Measurements from ENCODE around the gene LRRC36.

Gene LRRC36

DNA sequence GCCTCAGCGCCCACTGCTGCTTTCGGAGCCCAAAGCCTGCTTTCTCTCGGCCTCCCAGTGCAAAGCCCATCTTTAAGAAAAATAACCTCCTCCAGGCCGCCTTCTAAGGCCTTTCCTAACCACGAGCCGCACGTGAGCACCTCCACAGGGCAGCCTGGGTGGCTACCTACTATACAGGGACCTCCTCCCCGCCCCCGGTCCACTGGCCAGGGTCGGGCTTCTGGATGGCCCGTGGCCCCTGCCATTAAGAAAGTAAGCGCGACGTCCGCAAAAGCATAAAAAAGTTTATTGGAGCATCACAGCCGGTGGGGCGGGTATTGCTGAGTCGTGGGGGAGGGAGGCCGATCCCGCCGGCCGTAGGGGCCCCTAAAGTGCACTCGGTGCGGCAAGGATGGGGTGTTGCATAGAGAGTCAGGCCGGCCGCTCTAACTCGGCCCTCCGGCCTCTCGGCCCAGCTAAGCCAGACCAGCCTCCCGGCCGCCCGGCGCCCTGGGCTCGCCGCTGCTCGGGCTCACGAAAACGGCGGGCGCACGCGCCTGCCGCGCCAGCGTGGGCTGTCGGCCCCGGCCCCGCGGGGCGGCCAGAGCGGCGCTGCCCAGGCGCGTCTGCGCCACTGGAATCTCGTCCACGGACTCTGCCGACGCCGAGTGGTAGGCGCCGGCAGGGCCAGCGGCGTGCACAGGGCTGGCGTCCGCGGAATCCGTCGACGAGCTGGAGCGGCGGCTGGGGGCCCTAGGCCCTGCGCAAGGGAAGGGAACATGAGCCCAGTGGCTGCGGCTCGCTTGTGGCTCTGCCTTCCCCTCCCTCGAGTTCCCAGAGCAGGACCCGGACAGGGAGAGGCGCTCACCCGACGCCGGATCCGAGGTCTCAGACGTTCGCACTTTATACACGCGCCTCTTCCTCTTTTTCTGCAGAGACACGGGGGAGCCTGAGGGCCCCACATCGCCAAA is 67.8 kb downstream of the LRRC36 start:
- Histone ChIP-seq H3K27ac (ENCODE audit: low read length) (no peak overlapping the region), H3K4me1 (ENCODE audit: control insufficient read depth, low read depth, low read length) (peaks cover 21% of the 10 kb centered on the region), H3K4me3 (ENCODE audit: low read length) (peak overlapping the region; percentile 47), H3K9ac (ENCODE audit: low read length) (no peak overlapping the region), H3K36me3 (ENCODE audit: control insufficient read depth, low read depth, low read length) (no peaks in the 10 kb centered on the region), H3K9me3 (ENCODE audit: control insufficient read depth, low read depth, low read length) (no peaks in the 10 kb centered on the region), H3K27me3 (ENCODE audit: control insufficient read depth, insufficient read depth, low read length) (peaks cover 60% of the 10 kb centered on the region)

DNA sequence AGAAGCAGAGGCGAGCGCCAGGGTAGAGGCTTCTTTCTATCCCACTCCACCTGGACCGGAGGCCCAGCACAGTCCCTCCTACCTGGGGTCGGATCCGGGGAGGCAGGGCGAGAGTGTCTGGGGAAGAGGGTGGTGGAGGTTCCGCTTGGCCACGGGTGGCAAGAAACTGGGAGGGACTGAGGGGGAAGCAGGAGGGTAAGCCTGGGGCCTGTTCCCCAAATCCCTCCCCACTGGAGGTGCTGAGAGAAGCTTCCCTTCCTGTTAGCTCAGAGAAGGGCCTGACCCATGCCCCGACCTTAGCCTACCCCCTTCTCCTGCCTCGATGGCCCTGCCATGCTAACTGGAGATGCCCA is 68.5 kb downstream of the LRRC36 start:
- H3K36me3 ChIP-seq (ENCODE audit: control insufficient read depth, low read depth, low read length) = no peaks in the 10 kb centered on the region
- H3K27ac ChIP-seq (ENCODE audit: low read length) = no peak overlapping the region
- H3K4me1 ChIP-seq (ENCODE audit: control insufficient read depth, low read depth, low read length) = peaks cover 21% of the 10 kb centered on the region
- H3K9ac ChIP-seq (ENCODE audit: low read length) = no peak overlapping the region
- H3K27me3 ChIP-seq (ENCODE audit: control insufficient read depth, insufficient read depth, low read length) = peaks cover 60% of the 10 kb centered on the region
- no peak overlapping the region for H3K4me3 ChIP-seq (ENCODE audit: low read length)
- no peaks in the 10 kb centered on the region for H3K9me3 ChIP-seq (ENCODE audit: control insufficient read depth, low read depth, low read length)

- Histone ChIP-seq H3K4me3 (ENCODE audit: low read length) (no peak overlapping the region), H3K27ac (ENCODE audit: low read length) (no peak overlapping the region), H3K27me3 (ENCODE audit: control insufficient read depth, insufficient read depth, low read length) (peaks cover 60% of the 10 kb centered on the region), H3K4me1 (ENCODE audit: control insufficient read depth, low read depth, low read length) (peaks cover 21% of the 10 kb centered on the region), H3K36me3 (ENCODE audit: control insufficient read depth, low read depth, low read length) (no peaks in the 10 kb centered on the region), H3K9ac (ENCODE audit: low read length) (no peak overlapping the region), H3K9me3 (ENCODE audit: control insufficient read depth, low read depth, low read length) (no peaks in the 10 kb centered on the region)
Measured at GRCh38 chr16:67395458-67396158, 69.0 kb downstream of the LRRC36 start.

DNA sequence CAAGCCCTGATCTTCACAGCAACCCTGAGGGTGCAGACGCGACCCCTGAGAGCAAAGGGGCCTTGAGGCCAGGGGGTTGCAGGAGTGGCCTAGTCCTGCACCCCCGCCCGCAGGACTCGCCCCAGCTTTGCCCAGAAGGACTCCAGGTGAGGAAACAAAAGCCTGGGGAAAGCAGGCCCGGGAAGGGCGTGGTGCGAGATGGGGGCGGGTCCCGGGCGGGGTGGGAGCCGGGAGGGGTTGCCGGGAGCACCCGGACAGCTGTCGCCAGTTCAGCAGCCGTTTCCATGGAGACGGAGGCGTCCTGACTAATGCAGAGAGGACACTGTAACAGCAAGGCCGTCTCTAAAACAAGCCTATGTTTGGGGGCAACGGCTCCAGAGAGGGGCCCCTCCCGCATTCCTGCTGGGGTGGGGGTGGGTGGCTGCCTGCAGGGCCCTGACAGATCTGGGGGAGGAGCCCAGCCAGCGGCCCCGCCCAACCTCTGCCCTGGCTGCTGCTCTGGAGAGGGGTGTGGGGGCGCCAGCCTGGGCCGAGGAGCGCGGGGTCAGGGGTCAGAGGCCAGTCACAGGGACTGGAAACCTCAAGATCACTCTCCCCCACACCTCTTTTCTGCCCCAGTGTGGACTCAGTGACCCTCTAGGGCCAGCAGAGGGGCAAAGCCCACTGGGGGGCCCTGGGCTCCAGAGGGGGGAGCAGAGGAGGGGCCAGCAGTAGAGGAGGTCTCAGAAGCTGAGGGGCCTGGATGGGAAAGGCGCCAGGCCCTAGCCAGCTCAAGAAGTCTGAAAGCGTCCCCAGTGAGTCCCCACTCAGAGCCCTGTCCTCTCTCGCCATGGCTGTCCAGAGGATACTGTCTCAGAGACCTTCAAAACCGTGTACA is 69.8 kb downstream of the LRRC36 start:
- no peak overlapping the region for H3K9ac ChIP-seq (ENCODE audit: low read length)
- H3K27ac ChIP-seq (ENCODE audit: low read length) = no peak overlapping the region
- peak overlapping the region; percentile 22 for H3K4me3 ChIP-seq (ENCODE audit: low read length)
- peaks cover 59% of the 10 kb centered on the region for H3K27me3 ChIP-seq (ENCODE audit: control insufficient read depth, insufficient read depth, low read length)
- no peaks in the 10 kb centered on the region for H3K36me3 ChIP-seq (ENCODE audit: control insufficient read depth, low read depth, low read length)
- H3K9me3 ChIP-seq (ENCODE audit: control insufficient read depth, low read depth, low read length) = no peaks in the 10 kb centered on the region
- peaks cover 21% of the 10 kb centered on the region for H3K4me1 ChIP-seq (ENCODE audit: control insufficient read depth, low read depth, low read length)

DNA sequence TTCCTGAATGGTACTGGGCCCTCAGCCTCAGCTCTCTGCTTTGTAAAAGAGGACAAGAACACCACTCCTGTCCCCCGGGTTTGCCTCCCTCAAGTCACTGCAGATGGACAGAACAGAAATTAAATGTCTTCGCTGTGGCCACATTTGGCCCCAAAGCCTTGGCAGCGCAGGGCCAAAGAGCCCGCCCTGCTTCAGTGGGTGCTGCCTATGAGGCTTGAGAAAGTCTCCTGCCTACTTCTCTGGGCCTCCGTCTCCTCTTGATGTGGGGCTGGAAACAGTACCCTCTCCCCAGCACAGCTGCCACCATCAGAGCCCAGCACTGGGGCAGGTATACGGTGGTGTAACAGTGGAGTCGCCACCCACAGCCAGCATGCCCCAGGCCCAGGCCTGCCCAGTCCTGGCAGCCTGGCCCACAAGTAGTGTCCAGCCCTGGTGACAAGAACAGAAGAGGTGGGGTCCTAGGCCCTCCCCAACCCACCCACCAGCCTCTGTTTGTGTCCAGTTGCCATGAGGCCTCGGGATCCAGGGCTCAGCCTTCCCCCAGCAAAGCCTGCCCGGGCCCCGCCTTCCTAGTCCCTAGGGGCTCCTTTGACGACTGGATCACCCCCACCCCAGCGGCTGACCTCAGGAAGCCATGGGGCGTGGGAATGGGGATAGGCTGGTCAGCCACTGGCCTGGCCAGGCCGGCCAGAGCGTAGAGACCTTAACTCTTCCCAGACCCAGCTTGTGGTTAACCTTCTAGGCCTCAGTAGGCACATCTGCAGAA is 70.6 kb downstream of the LRRC36 start:
- Histone ChIP-seq H3K9ac (ENCODE audit: low read length) (no peak overlapping the region), H3K9me3 (ENCODE audit: control insufficient read depth, low read depth, low read length) (no peaks in the 10 kb centered on the region), H3K36me3 (ENCODE audit: control insufficient read depth, low read depth, low read length) (no peaks in the 10 kb centered on the region), H3K4me3 (ENCODE audit: low read length) (no peak overlapping the region), H3K27me3 (ENCODE audit: control insufficient read depth, insufficient read depth, low read length) (peaks cover 54% of the 10 kb centered on the region), H3K4me1 (ENCODE audit: control insufficient read depth, low read depth, low read length) (peaks cover 21% of the 10 kb centered on the region), H3K27ac (ENCODE audit: low read length) (no peak overlapping the region)

- Histone ChIP-seq H3K9me3 (ENCODE audit: control insufficient read depth, low read depth, low read length) (no peaks in the 10 kb centered on the region), H3K4me1 (ENCODE audit: control insufficient read depth, low read depth, low read length) (peaks cover 21% of the 10 kb centered on the region), H3K4me3 (ENCODE audit: low read length) (no peak overlapping the region)
Measured at GRCh38 chr16:67397812-67398545, 71.4 kb downstream of the LRRC36 start.

DNA sequence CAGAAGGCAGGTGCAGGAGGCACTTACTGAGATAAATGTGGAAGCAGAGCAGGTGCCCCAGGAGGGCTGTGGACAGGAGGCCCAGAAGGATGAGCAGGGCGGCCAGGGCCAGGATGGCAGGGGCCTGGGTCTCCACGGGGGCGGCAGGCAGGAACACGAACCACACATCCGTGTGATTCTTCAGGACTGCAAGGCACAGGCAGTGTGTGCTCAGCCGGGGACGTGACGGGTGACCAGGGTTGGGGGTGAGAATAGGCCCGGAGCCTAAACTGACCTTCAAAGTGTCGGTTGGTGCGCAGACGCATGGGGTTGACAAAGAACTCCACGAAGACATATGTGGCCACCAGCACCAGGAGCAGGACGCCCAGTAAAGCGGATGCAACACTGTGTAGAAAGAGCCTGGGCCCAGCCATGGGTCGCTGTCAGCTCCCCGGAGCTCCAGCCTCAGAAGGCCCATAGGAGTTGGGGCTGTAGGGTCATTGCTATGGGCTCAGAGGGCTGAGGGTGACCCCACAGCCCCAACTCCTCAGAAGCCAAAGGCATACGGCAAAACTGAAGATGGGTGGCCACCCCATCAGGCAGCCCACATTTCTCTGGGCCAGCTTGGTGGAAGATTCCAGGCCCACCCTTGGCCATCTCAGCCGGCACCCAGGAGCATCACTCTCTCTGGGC is 72.1 kb downstream of the LRRC36 start:
- H3K9ac ChIP-seq (ENCODE audit: low read length) = no peak overlapping the region
- no peak overlapping the region for H3K4me3 ChIP-seq (ENCODE audit: low read length)
- H3K9me3 ChIP-seq (ENCODE audit: control insufficient read depth, low read depth, low read length) = no peaks in the 10 kb centered on the region
- H3K27ac ChIP-seq (ENCODE audit: low read length) = no peak overlapping the region
- peaks cover 19% of the 10 kb centered on the region for H3K4me1 ChIP-seq (ENCODE audit: control insufficient read depth, low read depth, low read length)
- H3K27me3 ChIP-seq (ENCODE audit: control insufficient read depth, insufficient read depth, low read length) = peaks cover 40% of the 10 kb centered on the region
- H3K36me3 ChIP-seq (ENCODE audit: control insufficient read depth, low read depth, low read length) = no peaks in the 10 kb centered on the region

More at GRCh38 chr16:67397812-67398545, 71.4 kb downstream of the LRRC36 start:
- Histone ChIP-seq H3K27me3 (ENCODE audit: control insufficient read depth, insufficient read depth, low read length) (peaks cover 47% of the 10 kb centered on the region), H3K27ac (ENCODE audit: low read length) (no peak overlapping the region), H3K9ac (ENCODE audit: low read length) (no peak overlapping the region), H3K36me3 (ENCODE audit: control insufficient read depth, low read depth, low read length) (no peaks in the 10 kb centered on the region)

DNA sequence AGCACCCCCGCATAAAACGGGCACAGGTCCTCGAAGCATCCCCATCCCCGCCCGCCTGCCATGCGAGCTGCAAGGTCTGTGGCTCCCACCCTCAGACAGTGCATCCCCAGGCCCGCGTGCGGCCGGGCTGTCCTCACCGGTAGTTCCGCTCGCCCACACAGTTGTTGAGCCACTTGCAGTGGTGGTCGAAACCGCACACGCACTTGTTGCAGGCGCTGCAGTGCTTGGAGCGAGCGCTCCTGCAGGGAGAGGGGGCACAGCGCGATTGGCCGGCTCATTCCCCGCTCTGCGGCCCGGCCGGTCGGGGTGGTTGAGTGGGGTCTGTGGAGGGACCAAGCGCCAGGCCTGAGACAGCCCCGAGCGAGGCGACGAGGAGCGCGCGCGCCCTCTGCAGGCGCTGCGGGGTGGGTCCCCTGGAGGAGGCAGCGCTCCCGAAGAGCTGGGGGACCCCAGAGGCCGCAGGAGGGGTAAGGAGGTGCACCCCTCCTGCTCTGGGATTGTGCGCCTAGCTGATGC is 72.7 kb downstream of the LRRC36 start:
- Histone ChIP-seq H3K4me1 (ENCODE audit: control insufficient read depth, low read depth, low read length) (peaks cover 16% of the 10 kb centered on the region), H3K9me3 (ENCODE audit: control insufficient read depth, low read depth, low read length) (no peaks in the 10 kb centered on the region), H3K9ac (ENCODE audit: low read length) (no peak overlapping the region), H3K27me3 (ENCODE audit: control insufficient read depth, insufficient read depth, low read length) (peaks cover 34% of the 10 kb centered on the region), H3K4me3 (ENCODE audit: low read length) (no peak overlapping the region), H3K36me3 (ENCODE audit: control insufficient read depth, low read depth, low read length) (no peaks in the 10 kb centered on the region), H3K27ac (ENCODE audit: low read length) (no peak overlapping the region)

DNA sequence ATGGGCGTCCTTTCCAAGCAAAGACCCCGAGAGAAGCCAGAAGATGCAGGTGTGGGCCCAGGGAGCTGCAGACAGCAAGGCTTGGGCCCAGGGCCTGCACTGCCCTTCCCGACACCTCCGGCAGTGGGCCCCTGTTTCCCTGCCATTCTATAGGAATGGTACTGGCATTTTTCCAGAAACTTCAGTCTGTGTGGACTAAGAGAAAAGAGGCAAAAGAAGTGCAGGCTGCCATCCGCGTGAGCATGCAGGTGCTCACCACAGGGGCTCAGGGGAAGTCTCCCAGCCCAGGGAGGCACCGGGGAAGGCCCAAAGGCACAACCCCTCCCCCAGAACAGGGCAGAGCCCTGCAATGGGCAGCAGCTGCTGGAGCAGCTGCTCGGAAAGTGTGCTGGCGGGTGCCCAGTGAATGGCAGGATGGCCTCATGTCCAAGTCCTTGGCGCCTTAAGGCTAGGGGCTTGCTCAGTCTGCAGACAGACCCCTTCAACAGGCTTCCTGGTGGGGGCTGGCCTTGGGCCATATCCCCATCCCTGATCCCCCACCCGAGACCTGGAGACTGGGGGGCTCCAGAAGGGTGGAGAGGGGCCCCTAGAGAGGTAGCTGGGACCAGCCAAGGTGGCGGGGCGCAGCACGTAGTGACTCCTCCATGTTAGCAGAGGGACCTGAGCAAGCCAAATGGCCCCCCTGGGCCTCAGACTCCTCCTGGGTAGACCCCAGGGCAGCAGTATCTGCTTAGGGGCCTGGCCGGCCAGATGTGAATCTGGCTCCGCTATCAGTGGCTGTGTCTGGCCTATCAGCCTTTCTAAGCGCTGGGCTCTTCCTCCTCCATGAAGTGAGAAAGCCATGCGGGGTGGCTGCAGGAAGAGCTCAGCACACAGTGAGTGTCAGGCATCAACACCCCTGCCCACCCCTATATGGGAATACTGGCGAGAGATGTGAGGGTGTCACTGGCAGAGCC is 73.4 kb downstream of the LRRC36 start:
- H3K9ac ChIP-seq (ENCODE audit: low read length) = no peak overlapping the region
- peaks cover 21% of the 10 kb centered on the region for H3K4me1 ChIP-seq (ENCODE audit: control insufficient read depth, low read depth, low read length)

More for the DNA sequence above, 73.4 kb downstream of the LRRC36 start:
- no peaks in the 10 kb centered on the region for H3K36me3 ChIP-seq (ENCODE audit: control insufficient read depth, low read depth, low read length)
- no peaks in the 10 kb centered on the region for H3K9me3 ChIP-seq (ENCODE audit: control insufficient read depth, low read depth, low read length)
- no peak overlapping the region for H3K27ac ChIP-seq (ENCODE audit: low read length)
- H3K27me3 ChIP-seq (ENCODE audit: control insufficient read depth, insufficient read depth, low read length) = peaks cover 26% of the 10 kb centered on the region
- no peak overlapping the region for H3K4me3 ChIP-seq (ENCODE audit: low read length)

Data from iPS-18a (cell line).